MM.1S (cell line): ENCODE data around the gene L3MBTL3.

Experiments
- DNase-seq: peaks from one replicate; pipeline ENCODE4 v3.0.0-alpha.2; 2015
- H2AFZ ChIP-seq: fragments of 300-600 bp; sonication (generic); 2 replicates; pipeline ENCODE4 v1.6.0; 2016; ENCODE audit warnings: antibody characterized with exemption, low read length
- H3F3A ChIP-seq: fragments of 300-600 bp; sonication (generic); 2 replicates; pipeline ENCODE4 v1.6.1; 2016; ENCODE audit warnings: mild to moderate bottlenecking, antibody characterized with exemption, low read length, moderate library complexity, mixed read lengths; ENCODE audit not compliant: insufficient read depth
- H3K27ac ChIP-seq: fragments of 300-600 bp; sonication (generic); 2 replicates; pipeline ENCODE4 v1.5.1; 2016; ENCODE audit warnings: mild to moderate bottlenecking, low read length
- H3K27me3 ChIP-seq: fragments of 300-600 bp; sonication (generic); replicated peaks from 2 replicates; pipeline ENCODE4 v1.6.0; 2016; ENCODE audit warnings: low read length; ENCODE audit not compliant: insufficient read depth
- H3K36me3 ChIP-seq: fragments of 300-600 bp; sonication (generic); replicated peaks from 2 replicates; pipeline ENCODE4 v1.6.1; 2016; ENCODE audit warnings: mild to moderate bottlenecking, low read length, mixed read lengths; ENCODE audit not compliant: insufficient read depth
- H3K4me1 ChIP-seq: fragments of 300-600 bp; sonication (generic); 2 replicates; pipeline ENCODE4 v1.6.1; 2016; ENCODE audit warnings: low read length, mixed read lengths
- H3K4me2 ChIP-seq: fragments of 300-600 bp; sonication (generic); 2 replicates; pipeline ENCODE4 v1.6.0; 2016; ENCODE audit warnings: low read depth, low read length
- H3K4me3 ChIP-seq: fragments of 300-600 bp; sonication (generic); 2 replicates; pipeline ENCODE4 v1.5.1; 2016; ENCODE audit warnings: low read length, mixed read lengths
- H3K79me2 ChIP-seq: fragments of 300-600 bp; sonication (generic); 2 replicates; pipeline ENCODE4 v1.6.1; 2016; ENCODE audit warnings: mixed run types, low read length, mixed read lengths
- H3K9ac ChIP-seq: fragments of 300-600 bp; sonication (generic); 2 replicates; pipeline ENCODE4 v1.6.1; 2016; ENCODE audit warnings: low read length, mixed read lengths
- H3K9me2 ChIP-seq: fragments of 300-600 bp; sonication (generic); replicated peaks from 2 replicates; pipeline ENCODE4 v1.6.1; 2016; ENCODE audit warnings: mild to moderate bottlenecking, low read length, mixed read lengths; ENCODE audit not compliant: insufficient read depth
- H3K9me3 ChIP-seq: fragments of 300-600 bp; sonication (generic); replicated peaks from 2 replicates; pipeline ENCODE4 v1.6.1; 2016; ENCODE audit warnings: mild to moderate bottlenecking, low read length, mixed read lengths; ENCODE audit not compliant: insufficient read depth
- H4K20me1 ChIP-seq: fragments of 300-600 bp; sonication (generic); 2 replicates; pipeline ENCODE4 v1.6.1; 2016; ENCODE audit warnings: mild to moderate bottlenecking, low read length, moderate library complexity, mixed read lengths; ENCODE audit not compliant: insufficient read depth
- CTCF ChIP-seq: fragments of 300-600 bp; sonication (generic); IDR thresholded peaks from 2 replicates; pipeline ENCODE4 v1.5.1; 2016; ENCODE audit warnings: antibody characterized with exemption, low read length, mixed read lengths
- EZH2 ChIP-seq: fragments of 300-600 bp; sonication (generic); optimal IDR thresholded peaks from 2 replicates; pipeline ENCODE3; 2017; ENCODE audit warnings: low read depth, mild to moderate bottlenecking, antibody characterized with exemption, low read length, mixed read lengths
- EZH2phosphoT487 ChIP-seq: fragments of 300-600 bp; sonication (generic); IDR thresholded peaks from 2 replicates; pipeline ENCODE4 v1.6.1; 2018; ENCODE audit warnings: antibody characterized with exemption, low read length

The L3MBTL3 gene

DNA sequence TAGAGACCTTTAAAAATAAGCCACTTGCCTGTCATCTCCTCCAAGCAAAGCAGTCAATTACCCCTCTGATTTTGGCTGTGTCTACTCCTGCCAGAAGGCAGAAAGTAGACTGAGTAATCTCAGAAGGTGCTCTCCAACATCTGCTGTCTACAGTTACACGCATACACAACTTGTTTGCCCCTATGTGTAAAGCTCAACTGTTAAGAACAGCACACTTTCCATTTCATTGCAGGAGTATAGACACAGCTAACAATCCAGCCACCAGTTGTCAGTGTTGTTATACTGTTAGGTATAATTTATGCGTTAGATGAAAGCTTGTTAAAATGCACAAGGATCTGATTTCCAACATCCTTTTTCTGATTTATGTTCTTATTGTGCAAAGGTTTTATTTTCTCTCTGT is 116.2 kb downstream of the L3MBTL3 start:
- no peaks in the 10 kb centered on the region for H3F3A ChIP-seq
- no peak overlapping the region for H3K4me2 ChIP-seq
- H3K4me3 ChIP-seq, result no peak overlapping the region
- no peaks in the 10 kb centered on the region for H3K27me3 ChIP-seq
- no peaks in the 10 kb centered on the region for H3K9me3 ChIP-seq
- H3K36me3 ChIP-seq, result no peaks in the 10 kb centered on the region
- H2AFZ ChIP-seq, result no peak overlapping the region
- TF ChIP-seq EZH2 (no peak), EZH2phosphoT487 (no peak), CTCF (no peak)
- no peaks in the 10 kb centered on the region for H3K4me1 ChIP-seq
- no peak for DNase-seq
- H3K9ac ChIP-seq, result no peak overlapping the region
- no peaks in the 10 kb centered on the region for H3K9me2 ChIP-seq
- H3K27ac ChIP-seq, result no peak overlapping the region
- H4K20me1 ChIP-seq, result no peaks in the 10 kb centered on the region
- H3K79me2 ChIP-seq, result no peaks in the 10 kb centered on the region

- Histone ChIP-seq H3K36me3 (no peaks in the 10 kb centered on the region), H3K79me2 (no peaks in the 10 kb centered on the region), H3K9ac (no peak overlapping the region), H3K4me3 (no peak overlapping the region), H4K20me1 (no peaks in the 10 kb centered on the region), H2AFZ (no peak overlapping the region), H3K4me1 (no peaks in the 10 kb centered on the region), H3F3A (no peaks in the 10 kb centered on the region), H3K9me3 (no peaks in the 10 kb centered on the region), H3K27me3 (no peaks in the 10 kb centered on the region), H3K9me2 (no peaks in the 10 kb centered on the region), H3K4me2 (no peak overlapping the region), H3K27ac (no peak overlapping the region)
- TF ChIP-seq EZH2phosphoT487, result no peak
- TF ChIP-seq EZH2, result no peak
- no peak for TF ChIP-seq CTCF
- DNase-seq, result no peak
Measured at GRCh38 chr6:130136798-130137197, 118.4 kb downstream of the L3MBTL3 start.

DNA sequence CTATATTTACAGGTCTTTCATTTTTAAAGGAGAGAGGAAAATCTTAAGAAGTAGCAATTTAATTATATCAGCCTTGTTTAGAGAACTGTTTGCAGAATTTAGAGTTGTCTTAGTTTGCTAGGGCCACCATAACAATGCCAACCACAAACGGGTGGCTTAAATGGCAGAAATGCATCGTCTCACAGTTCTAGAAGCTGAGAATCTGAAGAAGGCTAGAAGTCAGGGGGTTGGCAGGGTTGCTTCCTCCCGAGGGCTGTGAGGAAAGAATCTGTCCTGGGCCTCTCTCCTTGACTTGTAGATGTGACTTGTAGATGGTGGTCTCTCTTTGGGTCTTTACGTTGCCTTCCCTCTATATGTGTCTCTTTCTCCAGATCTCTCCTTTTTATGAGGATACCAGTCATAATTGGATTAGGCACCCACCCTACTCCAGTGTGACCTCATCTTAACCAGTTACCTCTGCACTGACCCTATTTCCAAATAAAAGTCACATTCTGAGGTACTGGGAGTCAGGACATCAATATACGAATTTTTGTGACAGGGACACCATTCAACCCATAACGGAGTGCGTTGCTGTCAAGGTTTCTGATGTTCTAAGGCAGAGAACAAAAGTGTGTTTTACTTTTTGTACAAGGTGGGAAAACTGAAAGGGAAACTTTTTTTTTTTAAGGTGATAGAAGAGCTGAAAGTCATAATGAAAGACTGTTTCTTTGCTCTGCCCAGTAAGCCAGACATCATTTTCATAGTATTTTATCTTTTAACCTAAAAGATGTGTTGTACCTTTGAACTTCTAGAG is 119.9 kb downstream of the L3MBTL3 start:
- no peak for TF ChIP-seq EZH2
- no peak for TF ChIP-seq EZH2phosphoT487
- TF ChIP-seq CTCF, result no peak
- H3K9me3 ChIP-seq, result no peaks in the 10 kb centered on the region
- H3K79me2 ChIP-seq, result no peaks in the 10 kb centered on the region
- no peak overlapping the region for H2AFZ ChIP-seq
- no peaks in the 10 kb centered on the region for H3K9me2 ChIP-seq
- H3K36me3 ChIP-seq, result no peaks in the 10 kb centered on the region
- H3K4me3 ChIP-seq, result no peak overlapping the region
- H3K4me2 ChIP-seq, result no peak overlapping the region
- no peaks in the 10 kb centered on the region for H4K20me1 ChIP-seq
- H3K9ac ChIP-seq, result no peak overlapping the region
- no peaks in the 10 kb centered on the region for H3K27me3 ChIP-seq
- H3F3A ChIP-seq, result no peaks in the 10 kb centered on the region
- no peaks in the 10 kb centered on the region for H3K4me1 ChIP-seq
- DNase-seq, result no peak
- no peak overlapping the region for H3K27ac ChIP-seq
